ENCODE results near the gene ARL6IP6.
"Not testable (repeated sequence)": the region's sequence is repeated elsewhere in the genome, so short reads cannot be mapped to it uniquely, and the experiment has no call there.

DNA sequence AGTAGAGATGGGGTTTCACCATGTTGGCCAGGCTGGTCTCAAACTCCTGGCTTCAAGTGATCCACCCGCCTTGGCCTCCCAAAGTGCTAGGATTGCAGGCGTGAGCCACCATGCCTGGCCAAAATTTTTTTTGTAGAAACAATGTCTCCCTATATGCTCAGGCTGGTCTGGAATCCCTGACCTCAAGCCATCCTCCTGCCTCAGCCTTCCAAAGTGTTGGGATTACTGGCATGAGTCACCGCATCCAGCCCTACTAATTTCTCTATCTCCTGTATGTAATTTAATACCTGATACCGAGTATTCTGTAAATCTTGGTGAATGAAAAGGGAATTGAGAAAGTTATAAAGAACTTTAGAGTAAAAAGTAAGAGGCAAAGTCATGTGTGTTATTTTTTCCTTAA lies 29.3 kb downstream of the ARL6IP6 start:
- TF ChIP-seq EZH2 (IDR thresholded peaks at IDR 0.05; ENCODE audit: borderline replicate concordance, low read depth, low read length, poor library complexity, severe bottlenecking): not testable (repeated sequence)
- TF ChIP-seq, protein P1, sequence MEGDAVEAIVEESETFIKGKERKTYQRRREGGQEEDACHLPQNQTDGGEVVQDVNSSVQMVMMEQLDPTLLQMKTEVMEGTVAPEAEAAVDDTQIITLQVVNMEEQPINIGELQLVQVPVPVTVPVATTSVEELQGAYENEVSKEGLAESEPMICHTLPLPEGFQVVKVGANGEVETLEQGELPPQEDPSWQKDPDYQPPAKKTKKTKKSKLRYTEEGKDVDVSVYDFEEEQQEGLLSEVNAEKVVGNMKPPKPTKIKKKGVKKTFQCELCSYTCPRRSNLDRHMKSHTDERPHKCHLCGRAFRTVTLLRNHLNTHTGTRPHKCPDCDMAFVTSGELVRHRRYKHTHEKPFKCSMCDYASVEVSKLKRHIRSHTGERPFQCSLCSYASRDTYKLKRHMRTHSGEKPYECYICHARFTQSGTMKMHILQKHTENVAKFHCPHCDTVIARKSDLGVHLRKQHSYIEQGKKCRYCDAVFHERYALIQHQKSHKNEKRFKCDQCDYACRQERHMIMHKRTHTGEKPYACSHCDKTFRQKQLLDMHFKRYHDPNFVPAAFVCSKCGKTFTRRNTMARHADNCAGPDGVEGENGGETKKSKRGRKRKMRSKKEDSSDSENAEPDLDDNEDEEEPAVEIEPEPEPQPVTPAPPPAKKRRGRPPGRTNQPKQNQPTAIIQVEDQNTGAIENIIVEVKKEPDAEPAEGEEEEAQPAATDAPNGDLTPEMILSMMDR (conservative IDR thresholded peaks at IDR 0.05; ENCODE audit: low read depth, low read length): not testable (repeated sequence)
